GM21447 (cell line): ENCODE measurements around the gene TEX48.

Source experiments
- ATAC-seq: cut with Tn5 transposase; IDR thresholded peaks from one replicate; pipeline ENCODE4 v1.9.1; 2021; ENCODE audit not compliant: unreplicated experiment

The TEX48 gene, protein sequence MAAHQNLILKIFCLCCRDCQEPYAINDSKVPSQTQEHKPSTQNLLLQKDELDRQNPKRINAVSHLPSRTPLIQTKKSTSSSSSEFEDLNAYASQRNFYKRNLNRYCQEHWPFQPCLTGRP

DNA sequence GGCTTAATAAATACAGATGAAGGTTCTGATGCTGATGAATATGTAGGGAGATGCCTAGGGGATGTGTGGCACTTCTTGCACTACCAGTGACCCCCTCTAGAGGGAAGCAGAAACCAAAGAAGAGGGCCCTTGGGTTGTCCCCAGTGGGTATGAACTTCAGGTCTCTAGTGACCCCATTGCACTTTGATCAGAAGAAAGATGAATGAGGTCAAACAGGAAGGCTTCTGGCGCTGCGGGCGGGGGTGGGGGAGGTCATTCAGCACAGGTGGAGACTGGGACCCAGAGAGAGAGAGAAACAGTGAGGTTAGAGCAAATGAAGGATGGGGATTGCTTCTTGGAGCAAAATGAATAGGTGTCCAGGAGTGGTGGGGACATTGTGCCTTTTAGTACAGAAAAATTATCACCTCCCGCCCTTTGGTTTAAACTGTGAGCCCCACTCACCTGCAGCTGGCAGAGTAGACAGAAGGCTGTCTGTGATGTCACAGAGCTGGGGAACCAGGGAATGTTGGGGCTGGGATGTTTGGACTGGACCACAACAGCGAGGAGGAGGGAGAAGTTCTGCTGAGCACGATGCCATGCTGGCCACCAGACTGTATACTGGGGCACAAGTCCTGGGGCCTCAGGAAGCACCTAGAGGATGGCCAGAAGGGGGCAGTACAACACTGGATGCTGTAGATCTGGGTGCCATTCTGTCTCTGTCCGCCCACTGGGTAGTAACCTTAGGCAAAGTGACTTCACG, at the start of gene TEX48:
TSS of gene TEX48 (minus strand) at position 599 of the 739 bp plus-strand sequence. CDS start 10,469 bp downstream, outside the sequence.
- ATAC-seq: peak; percentile 80

DNA sequence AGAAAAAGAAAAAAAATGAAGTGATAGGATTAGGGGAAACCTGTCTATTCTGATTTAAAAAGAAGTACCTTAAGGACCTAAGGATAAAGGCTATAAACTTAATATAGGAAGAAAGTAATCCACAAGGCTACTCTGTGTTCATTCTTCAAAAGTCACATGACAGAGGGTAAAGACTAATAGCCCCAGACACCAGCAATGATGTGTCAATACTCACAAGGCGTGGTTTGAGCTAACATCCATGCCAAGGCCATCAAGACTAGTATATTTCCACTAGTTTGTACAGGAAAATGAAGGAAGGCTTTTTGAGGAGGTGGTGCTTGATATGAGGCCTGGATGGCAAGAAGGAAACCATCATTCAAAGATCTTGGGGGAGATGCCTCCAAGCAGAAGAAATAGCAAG, 49.7 kb upstream of the TEX48 start:
- ATAC-seq: no peak

DNA sequence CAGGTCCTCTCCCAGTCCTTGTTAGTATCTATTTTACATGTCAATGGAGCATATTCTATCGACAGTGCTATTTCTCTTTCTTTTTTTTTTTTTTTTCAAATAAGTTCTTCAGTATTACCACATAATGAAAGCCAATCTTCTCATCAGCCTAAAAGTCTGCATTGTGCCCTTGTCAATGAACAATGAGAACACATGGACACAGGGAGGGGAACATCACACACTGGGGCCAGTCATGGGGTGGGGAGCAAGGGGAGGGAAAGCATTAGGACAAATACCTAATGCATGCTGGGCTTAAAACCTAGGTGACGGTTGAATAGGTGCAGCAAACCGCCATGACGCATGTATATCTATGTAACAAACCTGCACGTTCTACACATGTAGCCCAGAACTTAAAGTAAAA, 47.7 kb upstream of the TEX48 start:
- ATAC-seq: no peak

DNA sequence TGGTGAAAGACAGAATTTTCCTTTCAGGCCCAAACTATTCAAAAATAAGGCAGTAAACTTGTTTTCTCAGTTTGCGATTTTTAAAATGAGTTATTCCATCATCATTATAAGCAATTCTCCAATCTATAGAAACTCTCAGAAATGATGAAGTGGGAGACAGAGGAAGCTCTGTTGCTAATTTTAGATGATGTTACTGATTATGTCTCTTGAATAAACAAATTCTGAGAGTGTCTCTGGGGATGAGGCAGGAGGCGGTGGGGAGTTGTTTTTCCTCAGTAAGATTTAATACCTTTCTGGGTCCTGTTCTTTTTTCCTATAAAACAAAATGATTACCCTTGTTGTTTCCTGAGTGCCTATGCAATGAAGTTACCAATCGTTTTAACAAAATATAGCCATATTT, 43.9 kb upstream of the TEX48 start:
- ATAC-seq: no peak

DNA sequence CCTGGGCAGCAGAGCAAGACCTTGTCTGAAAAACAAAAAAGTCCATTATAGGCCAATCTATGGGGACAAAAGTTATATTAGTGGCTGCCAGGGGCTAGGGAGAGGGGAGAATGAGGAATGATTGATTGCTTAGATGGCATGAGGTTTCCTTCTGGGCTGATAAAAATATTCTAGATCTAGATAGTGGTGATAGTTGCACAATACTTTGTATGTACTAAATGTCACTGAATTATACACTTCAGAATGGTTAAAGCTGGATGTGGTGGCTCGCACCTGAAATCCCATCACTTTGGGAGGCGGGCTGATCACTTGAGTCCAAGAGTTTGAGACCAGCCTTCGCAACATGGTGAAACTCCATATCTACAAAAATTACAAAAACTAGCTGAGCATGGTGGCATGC, 42.8 kb upstream of the TEX48 start:
- ATAC-seq: no peak

DNA sequence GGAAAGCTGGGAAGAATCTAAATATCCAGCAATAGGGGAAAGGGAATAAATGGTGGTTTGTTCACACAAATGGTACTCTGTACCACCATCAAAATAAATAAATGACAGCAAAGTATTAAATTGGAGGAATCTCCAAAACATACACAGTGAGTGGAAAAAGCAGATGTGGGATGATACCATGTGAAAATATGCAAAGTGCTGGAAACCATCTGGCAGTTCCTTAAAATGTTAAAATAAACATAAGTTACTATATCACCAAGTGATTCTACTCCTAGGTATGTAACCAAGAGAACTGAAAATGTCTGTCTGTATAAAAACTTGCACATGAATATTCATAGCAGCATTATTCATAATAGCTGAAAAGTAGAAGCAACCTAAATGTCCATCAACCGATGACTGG, 41.9 kb upstream of the TEX48 start:
- ATAC-seq: no peak

DNA sequence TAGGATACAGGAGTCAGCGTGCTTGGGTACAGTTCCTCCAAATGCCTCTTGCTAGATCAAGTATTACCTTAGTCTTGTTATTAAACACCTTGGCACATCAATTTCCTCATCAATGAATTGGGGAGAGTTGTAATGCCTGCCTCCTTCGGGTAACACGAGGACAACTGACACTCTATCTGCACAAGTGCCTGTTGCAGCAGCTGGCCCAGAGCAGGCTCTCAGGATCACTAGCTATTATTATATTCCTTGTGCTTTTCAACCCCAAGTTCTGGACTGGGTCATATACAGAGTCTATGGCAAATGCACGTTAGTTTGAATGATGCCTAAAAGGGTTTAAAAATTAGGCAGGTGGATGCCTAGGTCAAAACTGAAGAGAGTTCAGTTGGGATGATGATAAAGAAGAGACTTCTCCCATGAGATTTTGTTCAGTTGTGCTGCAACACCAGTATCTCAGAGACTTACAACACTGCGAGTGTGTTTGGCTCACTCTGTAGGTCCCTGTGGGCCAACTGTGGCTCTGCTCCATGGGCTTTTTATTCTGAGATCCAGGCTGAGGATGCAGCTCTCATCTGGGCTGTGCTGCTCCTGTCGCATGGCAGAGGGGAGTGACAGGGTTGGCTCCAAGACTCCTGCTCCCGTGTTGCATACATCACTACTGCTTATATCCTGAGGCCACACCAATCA, 41.1 kb upstream of the TEX48 start:
- ATAC-seq: no peak

DNA sequence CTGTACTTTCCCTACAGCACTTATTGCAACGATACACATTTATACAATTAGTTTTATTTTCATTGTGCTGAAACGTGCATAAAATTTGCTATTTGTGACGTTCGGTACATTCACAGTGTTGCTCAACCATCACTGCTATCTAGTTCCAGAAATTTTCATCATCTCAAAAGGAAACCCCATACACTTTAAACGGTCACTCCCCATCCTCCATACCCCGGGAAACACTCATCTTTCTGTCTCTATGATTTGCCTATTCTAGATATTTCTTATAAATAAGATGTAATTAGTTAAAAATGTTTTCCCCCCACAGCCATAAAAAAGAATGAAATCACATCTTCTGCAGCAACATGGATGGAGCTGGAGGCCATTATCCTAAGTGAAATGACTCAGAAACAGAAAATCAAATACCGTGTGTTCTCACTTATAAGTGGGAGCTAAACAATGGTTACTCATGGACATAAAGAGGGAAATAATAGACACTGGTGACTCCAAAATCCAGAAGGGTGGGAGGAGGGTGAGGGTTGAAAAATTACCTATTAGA, 40.2 kb upstream of the TEX48 start:
- ATAC-seq: no peak

DNA sequence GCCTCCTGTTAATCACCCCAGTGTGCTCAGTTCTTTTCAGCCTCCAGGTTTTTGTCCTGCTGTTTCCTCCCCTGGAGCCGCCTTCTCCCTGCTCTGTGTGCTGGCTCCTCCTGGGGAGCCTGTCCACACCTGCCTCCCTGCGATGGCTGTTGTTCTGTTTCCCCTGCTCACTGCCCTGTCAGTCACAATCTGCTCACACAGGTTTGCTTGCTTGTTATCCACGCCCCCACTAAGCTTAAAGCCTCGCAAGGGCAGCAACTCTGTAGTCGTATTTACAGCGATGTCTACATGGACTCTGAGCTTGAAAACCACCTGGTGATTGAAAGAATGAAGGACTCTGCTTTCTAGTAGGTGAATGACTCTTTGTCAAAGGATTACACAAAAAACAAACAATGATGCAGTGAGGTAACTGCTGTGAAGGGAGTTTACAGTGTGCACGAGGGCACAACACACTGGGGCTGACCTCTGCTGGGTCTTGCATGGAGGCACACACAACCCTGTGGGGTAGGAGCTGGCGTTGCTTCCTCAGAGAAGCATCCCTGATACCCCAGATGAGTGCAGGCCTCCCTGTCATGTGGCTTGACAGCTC, 39.6 kb upstream of the TEX48 start:
- no peak for ATAC-seq

DNA sequence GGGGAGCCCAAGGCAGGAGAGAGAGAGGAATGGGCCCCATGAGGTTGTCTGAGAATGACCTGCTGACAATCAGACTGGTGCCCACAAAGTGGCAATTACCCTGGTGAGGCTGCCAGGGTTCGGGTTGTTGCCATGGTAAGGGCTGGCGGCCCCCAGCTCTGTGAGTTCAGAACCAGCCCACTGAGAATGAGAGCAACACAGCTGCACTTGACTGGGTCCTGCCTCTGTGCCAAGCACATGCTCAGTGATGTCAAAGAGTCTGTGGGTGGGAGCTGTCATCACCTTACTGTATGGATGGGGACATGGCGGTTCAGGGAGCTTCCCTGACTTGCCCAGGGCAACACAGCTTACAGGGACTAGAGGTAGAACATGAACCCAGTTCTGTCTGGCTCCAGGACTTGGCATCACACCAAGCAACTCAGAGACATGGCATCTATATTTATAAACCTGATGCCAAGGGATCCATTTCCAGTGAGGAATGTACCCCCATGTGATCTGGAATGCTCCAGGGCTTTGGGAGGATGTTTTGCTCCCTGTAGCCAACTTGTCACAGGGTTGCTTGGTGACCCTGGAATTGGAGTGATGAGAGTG, 38.2 kb upstream of the TEX48 start:
- ATAC-seq: no peak

DNA sequence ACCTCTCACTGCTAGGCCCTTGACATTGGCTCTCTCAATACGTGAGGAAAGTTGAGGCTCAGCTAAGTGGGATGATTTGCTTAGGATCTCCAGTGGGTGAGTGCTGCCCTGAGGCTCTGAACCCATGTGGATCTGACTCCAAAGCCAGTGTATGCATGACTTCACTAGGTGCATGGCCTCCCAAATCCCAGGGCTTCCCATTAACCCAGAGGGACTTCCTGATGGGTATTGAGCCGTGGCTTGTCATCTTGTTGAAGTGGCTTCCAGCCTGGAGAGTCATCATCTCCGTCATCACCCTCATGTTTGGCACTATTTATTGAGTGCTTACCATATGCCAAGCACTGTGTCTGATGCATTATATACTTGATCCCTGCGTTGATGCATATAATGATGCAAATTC, 37.3 kb upstream of the TEX48 start:
- ATAC-seq: no peak

DNA sequence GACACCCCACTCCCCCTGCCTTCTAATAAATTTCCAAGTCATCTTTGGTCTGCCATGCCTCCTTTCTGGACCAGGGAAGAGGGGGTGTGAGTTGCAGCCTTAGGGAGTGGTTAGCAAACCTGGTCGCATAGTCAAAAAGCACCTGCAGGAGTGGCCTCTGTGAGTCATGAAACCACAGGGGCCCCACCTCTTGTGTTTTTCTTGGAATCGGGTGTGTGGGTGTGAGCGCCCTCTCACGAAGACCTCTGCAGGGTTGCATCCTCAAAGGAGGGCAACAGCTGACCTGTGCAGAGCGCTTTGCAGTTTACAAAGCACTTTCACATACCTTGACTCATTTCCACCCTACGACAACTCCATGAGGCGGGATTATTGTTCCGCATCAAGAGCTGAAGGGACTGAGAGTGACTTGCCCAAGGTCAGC, 36.8 kb upstream of the TEX48 start:
- peak; percentile 65 for ATAC-seq

DNA sequence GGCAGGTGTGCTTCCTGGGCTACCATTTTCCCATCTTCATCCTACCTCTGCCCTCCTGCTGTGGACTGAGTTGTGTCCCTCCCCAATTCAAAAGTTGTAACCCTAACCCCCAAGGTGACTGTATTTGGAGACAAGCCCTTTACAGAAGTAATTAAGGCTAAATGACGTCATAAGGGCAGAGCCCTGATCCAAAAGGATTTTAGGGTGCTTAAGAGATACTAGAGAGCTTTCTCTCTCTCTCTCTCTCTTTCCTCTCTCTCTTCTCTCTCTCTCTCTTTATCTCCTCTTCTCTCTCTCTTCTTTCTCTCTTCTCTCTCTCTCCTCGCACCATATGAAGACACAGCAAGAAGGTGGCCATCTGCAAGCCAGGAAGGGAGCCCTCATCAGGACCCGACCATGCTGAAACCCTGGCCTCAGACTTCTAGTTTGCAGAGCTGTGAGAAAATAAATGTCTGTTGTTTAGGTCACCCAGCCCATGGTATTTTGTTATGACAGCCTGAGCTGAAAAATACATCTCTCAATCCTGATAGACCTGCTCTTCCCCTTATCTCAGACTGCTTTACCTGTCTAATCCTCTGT, 36.0 kb upstream of the TEX48 start:
- no peak for ATAC-seq

DNA sequence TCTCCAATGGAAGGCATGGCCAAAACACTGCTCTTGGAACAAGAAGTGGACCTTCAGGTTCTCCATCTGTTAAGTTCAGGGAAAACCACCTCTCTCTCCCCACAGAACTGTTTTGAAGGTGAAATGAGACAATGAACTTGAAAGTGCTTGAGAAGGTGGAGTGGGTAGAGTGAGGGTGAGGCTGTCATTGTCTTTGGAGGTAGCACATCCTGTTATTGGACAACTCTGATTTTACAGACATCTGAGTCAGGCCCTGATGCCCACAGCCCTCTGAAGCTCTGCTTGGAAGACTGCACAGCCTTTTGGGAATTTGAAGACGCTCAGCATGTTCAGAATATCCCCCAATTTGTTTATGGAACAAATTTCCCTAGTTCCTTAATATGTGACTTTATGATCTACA, 27.6 kb upstream of the TEX48 start:
- ATAC-seq: no peak

DNA sequence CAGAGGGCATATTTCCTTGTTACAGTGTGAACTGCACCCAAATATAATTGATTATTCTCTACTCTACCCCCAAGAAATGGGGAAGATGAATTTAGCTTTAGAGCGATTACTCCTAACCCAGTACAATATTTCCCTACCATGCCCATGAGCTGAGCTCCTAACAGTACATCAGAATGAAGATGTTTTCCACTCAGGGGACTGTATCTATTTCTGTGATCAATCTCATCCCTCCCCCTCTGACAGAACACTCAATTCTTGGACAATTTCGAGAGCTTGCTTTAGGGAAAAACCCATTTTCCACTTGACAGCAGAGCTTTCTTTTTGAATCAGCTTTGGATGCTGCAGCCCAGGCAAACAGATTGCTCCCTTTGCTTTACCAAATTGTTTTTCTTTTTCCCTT, 24.7 kb upstream of the TEX48 start:
- ATAC-seq: no peak

DNA sequence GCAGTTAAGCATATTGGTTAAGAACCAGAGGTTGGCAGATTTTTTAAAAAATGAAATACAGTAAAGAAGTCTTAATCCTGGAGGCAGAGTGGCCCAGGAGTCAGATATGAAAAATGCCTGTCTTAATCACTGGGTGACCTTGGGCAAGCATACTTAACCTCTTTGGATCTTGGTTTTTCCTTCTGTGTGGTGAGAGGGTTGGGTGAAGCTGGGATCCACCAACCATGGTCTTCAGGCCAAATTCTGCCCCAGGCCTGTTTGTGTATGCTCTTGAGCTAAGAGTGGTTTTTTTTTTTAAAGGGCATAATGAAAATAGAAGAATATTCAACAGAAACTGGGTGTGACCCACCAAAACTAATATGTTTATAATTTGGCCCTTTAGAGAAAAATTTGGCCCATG, 20.0 kb upstream of the TEX48 start:
- ATAC-seq: no peak

DNA sequence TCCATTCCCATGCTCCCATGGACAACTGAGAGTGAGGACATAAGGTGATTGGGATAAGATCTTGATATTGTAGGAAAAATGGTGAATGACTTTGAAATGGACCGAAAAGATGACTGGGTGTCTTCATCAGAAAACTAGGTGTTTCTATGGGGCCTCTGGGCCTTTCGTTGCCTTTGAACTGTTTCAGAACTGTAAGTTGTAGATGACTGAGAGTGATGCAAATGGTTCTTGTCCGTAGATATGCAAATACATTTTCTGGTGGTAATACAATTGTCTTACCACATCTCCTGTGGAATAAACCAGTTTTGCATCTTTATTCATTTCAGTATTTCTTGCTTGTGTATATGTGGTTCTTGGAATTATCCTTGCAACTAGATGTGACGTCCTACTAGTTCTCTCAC, 16.0 kb upstream of the TEX48 start:
- ATAC-seq: no peak

DNA sequence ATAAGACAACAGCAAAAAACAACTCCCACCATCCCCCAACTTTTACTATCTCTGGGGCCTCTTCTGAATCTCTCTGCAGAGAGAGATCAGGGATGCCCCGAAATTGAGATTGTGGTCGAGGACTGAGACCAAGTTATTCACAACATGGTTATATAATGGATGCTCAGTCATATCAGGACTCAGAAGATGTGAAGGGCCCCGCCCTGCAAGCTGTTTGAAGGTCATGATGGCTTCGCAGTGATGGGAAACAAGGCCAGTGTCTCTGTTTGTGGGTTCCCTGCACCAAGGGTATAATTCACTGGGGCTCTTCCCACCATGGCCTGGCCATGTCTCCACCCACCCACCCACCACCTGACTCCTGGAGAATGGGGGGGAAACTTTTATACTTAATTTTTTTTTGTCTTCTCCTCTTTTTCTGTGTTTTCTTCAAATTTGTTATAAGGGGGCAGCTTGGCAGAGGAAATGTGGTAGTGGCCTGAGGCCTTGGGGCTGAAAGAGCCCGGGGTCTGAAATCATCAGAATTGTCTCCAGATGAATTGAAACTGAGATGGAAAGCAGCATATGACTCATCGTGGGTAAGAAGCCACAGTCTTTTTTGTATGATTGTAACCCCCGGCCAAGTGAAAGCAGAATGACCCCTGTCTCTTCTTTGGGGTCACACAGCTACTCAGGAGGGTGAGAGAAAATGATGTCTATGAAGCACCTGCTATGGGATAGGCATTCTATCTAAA, 15.0 kb upstream of the TEX48 start:
- peak; percentile 65 for ATAC-seq

DNA sequence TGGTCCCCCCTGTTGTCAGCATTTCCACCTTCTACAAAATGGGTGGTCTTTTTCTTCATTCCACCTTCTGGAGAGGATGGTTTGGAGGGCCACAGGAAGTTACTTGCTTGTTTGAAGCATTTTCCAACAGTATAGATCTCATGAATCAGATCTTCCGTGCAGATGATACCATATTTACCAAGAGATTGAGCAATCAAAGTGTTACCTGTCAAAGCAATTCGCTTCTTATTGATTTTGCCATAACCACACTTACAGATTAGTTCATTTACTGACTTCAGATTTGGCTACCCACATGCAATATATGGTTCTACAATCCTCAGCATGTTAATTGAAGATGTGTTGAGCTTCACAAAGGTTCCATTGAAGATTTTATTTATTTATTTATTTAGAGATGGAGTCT, 14.0 kb upstream of the TEX48 start:
- ATAC-seq: no peak

DNA sequence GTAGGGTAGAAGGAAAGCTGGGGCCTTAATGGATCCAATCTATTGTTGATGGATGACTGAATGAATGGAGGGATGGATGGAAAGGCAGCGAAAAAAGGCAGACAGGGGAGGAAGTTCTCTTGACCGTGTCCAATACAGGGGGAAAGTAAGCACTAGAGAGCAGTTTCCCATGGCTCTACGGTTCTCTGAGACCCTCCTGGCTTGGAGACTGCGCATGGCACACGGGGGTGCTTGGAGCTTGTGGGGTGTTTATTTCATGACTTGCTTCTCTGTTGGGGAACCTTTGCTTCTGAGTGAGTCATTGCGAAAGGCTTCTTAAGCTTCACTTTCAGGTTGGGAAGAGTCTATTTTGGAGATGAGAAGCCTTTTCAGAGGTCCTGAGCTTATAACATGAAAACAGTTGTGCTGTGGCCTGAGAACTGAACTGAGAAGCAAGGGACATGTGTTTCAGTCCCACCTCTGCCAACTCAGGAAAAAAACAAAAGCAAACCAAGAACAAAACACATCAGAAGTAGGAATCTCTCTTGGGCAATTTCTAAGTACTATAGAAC, 12.8 kb upstream of the TEX48 start:
- peak; percentile 39 for ATAC-seq
